Activated effector memory CD4-positive, alpha-beta T cell treated with anti-CD3 and anti-CD28 coated beads, Interleukin-2, amount 50 U/mL, for 16 hours (primary cell): ENCODE measurements around the gene MAGI1.

Experiments
- DNase-seq: peaks from one replicate; pipeline ENCODE4 v3.0.0-alpha.2; 2020

Gene MAGI1

GRCh38 chr3:65493938-65494337 is 544.8 kb downstream of the MAGI1 start:
- DNase-seq, result no peak

GRCh38 chr3:65493371-65493882 is 545.3 kb downstream of the MAGI1 start:
- DNase-seq, result no peak

GRCh38 chr3:65492249-65492648 is 546.5 kb downstream of the MAGI1 start:
- DNase-seq, result no peak

- no peak for DNase-seq
Observed at GRCh38 chr3:65490114-65490513, 548.6 kb downstream of the MAGI1 start.

GRCh38 chr3:65489253-65489652 is 549.5 kb downstream of the MAGI1 start:
- DNase-seq, result no peak

GRCh38 chr3:65485826-65486469 is 552.8 kb downstream of the MAGI1 start:
- no peak for DNase-seq

- no peak for DNase-seq
Observed at GRCh38 chr3:65484964-65485363, 553.8 kb downstream of the MAGI1 start.

GRCh38 chr3:65483480-65483879 is 555.2 kb downstream of the MAGI1 start:
- no peak for DNase-seq

GRCh38 chr3:65483011-65483410 is 555.7 kb downstream of the MAGI1 start:
- no peak for DNase-seq

- DNase-seq, result no peak
Observed at GRCh38 chr3:65481085-65481484, 557.6 kb downstream of the MAGI1 start.

- DNase-seq, result no peak
Observed at GRCh38 chr3:65479990-65480389, 558.7 kb downstream of the MAGI1 start.

GRCh38 chr3:65478551-65479500 is 559.9 kb downstream of the MAGI1 start:
- DNase-seq, result no peak

GRCh38 chr3:65473736-65474135 is 565.0 kb downstream of the MAGI1 start:
- DNase-seq, result no peak

- no peak for DNase-seq
Observed at GRCh38 chr3:65472501-65472900, 566.2 kb downstream of the MAGI1 start.

GRCh38 chr3:65466300-65466988 is 572.3 kb downstream of the MAGI1 start:
- no peak for DNase-seq

GRCh38 chr3:65449841-65450428 is 588.8 kb downstream of the MAGI1 start:
- no peak for DNase-seq

GRCh38 chr3:65448120-65448519 is 590.6 kb downstream of the MAGI1 start:
- DNase-seq, result no peak

- no peak for DNase-seq
Observed at GRCh38 chr3:65445573-65446169, 593.0 kb downstream of the MAGI1 start.

GRCh38 chr3:65444447-65444815 is 594.3 kb downstream of the MAGI1 start:
- DNase-seq, result no peak

GRCh38 chr3:65443739-65444446 is 594.8 kb downstream of the MAGI1 start:
- no peak for DNase-seq

- DNase-seq, result no peak
Observed at GRCh38 chr3:65439641-65440284, 599.0 kb downstream of the MAGI1 start.
